K562 (cell line): ENCODE data around the gene ABHD10. TPM values are rescaled to one million over a fixed set of nuclear protein-coding genes. Genes with fewer than 3 reads are reported as not detected.

ENCODE experiments used
- ATAC-seq: fragments of 200-7000 bp; cut with Tn5 transposase; 3 replicates; pipeline ENCODE4 v1.9.1; 2020; ENCODE audit warnings: moderate library complexity
- BruUV-seq: library from RNA; stranded (reverse); fragments of 400-500 nt; replicated peaks from 2 replicates; lab custom pipeline; 2021; lab: Mats Ljungman, UMichigan
- CTCF ChIA-PET: fragments of 300-600 bp; formaldehyde crosslinking; extraction: SDS; loops from one replicate; lab custom pipeline; 2021; ENCODE audit warnings: low intra/inter-chr PET ratio; lab: Yijun Ruan, JAX
- POLR2A ChIA-PET: fragments of 300-600, 350-650 bp; sonication (Branson Sonifier 250); formaldehyde crosslinking; extraction: SDS; loops from one replicate; lab custom pipeline; 2021; ENCODE audit warnings: antibody characterized with exemption, inconsistent platforms; lab: Yijun Ruan, JAX
- DNase-seq, 4 experiments: peaks; one replicate each; pipeline versions ENCODE4 v3.0.0 to v3.0.0-alpha.2; 2011 to 2018; ENCODE audit warnings: low spot score in 3 of 4, mixed read lengths in 3 of 4; ENCODE audit errors: extremely low read depth in 1 of 4
- FAIRE-seq: peaks from 2 replicates; lab custom pipeline; 2011; peaks lifted over from hg19 to GRCh38; lab: Jason Lieb, UNC
- H2AFZ ChIP-seq: 2 replicates; pipeline ENCODE4 v1.6.0; 2011; ENCODE audit warnings: low read depth, low read length, control low read depth, inconsistent platforms
- H3K27ac ChIP-seq: fragments of 200-600 bp; 3 replicates; pipeline ENCODE4 v1.8.0; 2011; ENCODE audit warnings: low read depth, mild to moderate bottlenecking, control low read depth, inconsistent platforms, low read length, moderate library complexity, mixed read lengths; ENCODE audit errors: extremely low read depth
- H3K27me3 ChIP-seq, 2 experiments: fragments of 300-600 bp in 1 of 2; 2 replicates in 1 of 2; 3 replicates in 1 of 2; pipeline versions ENCODE4 v1.6.0 to v1.8.0; 2011; ENCODE audit warnings: inconsistent platforms in 2 of 2, low read length in 2 of 2, mild to moderate bottlenecking in 1 of 2, mixed read lengths in 1 of 2, moderate library complexity in 1 of 2; ENCODE audit not compliant: control insufficient read depth in 2 of 2, insufficient read depth in 2 of 2
- H3K36me3 ChIP-seq: fragments of 300-600 bp; 3 replicates; pipeline ENCODE4 v1.8.0; 2011; ENCODE audit warnings: mild to moderate bottlenecking, low read length, inconsistent platforms; ENCODE audit not compliant: control insufficient read depth, insufficient read depth
- H3K4me1 ChIP-seq, 2 experiments: fragments of 200-600 bp in 1 of 2; replicated peaks in 1 of 2; 2 replicates in 1 of 2; 3 replicates in 1 of 2; pipeline versions ENCODE4 v1.5.1 to v1.8.0; 2011; ENCODE audit warnings: inconsistent platforms in 2 of 2, low read length in 2 of 2, mild to moderate bottlenecking in 1 of 2, mixed read lengths in 1 of 2, moderate library complexity in 1 of 2; ENCODE audit not compliant: control insufficient read depth in 2 of 2, insufficient read depth in 2 of 2
- H3K4me2 ChIP-seq: 2 replicates; pipeline ENCODE4 v1.6.1; 2011; ENCODE audit warnings: low read length, control low read depth, inconsistent platforms, mixed read lengths; ENCODE audit not compliant: insufficient read depth
- H3K4me3 ChIP-seq: fragments of 200-600 bp; sonication (generic), shearing (Covaris generic); 2 replicates; pipeline ENCODE4 v1.5.1; 2016; ENCODE audit warnings: control low read depth, inconsistent platforms
- H3K79me2 ChIP-seq: fragments of 200-600 bp; 3 replicates; pipeline ENCODE4 v1.8.0; 2011; ENCODE audit warnings: low read length, inconsistent platforms; ENCODE audit not compliant: control insufficient read depth, insufficient read depth
- H3K9ac ChIP-seq, 2 experiments: 2 replicates each; pipeline versions ENCODE4 v1.6.0 to v1.6.1; 2011; ENCODE audit warnings: low read depth in 2 of 2, low read length in 2 of 2, control low read depth in 1 of 2, inconsistent platforms in 1 of 2, mild to moderate bottlenecking in 1 of 2, mixed read lengths in 1 of 2; ENCODE audit not compliant: insufficient read depth in 1 of 2
- H3K9me1 ChIP-seq: one replicate; pipeline ENCODE4 v1.6.0; 2011; ENCODE audit warnings: inconsistent platforms, mild to moderate bottlenecking, low read length, moderate library complexity; ENCODE audit not compliant: control insufficient read depth, insufficient read depth
- H3K9me3 ChIP-seq: replicated peaks from 2 replicates; pipeline ENCODE4 v1.5.1; 2011; ENCODE audit warnings: low read depth, low read length, inconsistent platforms; ENCODE audit not compliant: control insufficient read depth, insufficient read depth
- H4K20me1 ChIP-seq: replicated peaks from 2 replicates; pipeline ENCODE4 v1.6.1; 2011; ENCODE audit warnings: low read length, inconsistent platforms, mixed read lengths; ENCODE audit not compliant: control insufficient read depth, insufficient read depth
- CSDE1 ChIP-seq, 2 experiments: fragments of 450-650 bp; IDR thresholded peaks; 2 replicates each; pipeline ENCODE4 v1.6.1; 2016; ENCODE audit warnings: mild to moderate bottlenecking in 1 of 2
- DPF2 ChIP-seq: fragments of 450-650 bp; IDR thresholded peaks from 2 replicates; pipeline ENCODE4 v1.6.1; 2016
- FOXP4 ChIP-seq: sonication (generic); formaldehyde crosslinking; IDR thresholded peaks from 2 replicates; pipeline ENCODE4 v1.8.0; 2022; ENCODE audit warnings: mild to moderate bottlenecking, missing genetic modification reagents, borderline replicate concordance
- MAZ ChIP-seq, 2 experiments: fragments of 450-650 bp in 1 of 2; sonication (generic) in 1 of 2; formaldehyde crosslinking; IDR thresholded peaks in 1 of 2; conservative IDR thresholded peaks in 1 of 2; 2 replicates each; pipeline versions ENCODE4 v1.4.0 to v1.5.0; 2020; ENCODE audit warnings: mild to moderate bottlenecking in 1 of 2, missing genetic modification reagents in 1 of 2
- MTA3 ChIP-seq: fragments of 450-650 bp; formaldehyde crosslinking; IDR thresholded peaks from 2 replicates; pipeline ENCODE4 v1.6.1; 2017; ENCODE audit warnings: mild to moderate bottlenecking, borderline replicate concordance
- TAF1 ChIP-seq: IDR thresholded peaks from 2 replicates; pipeline ENCODE4 v1.6.1; 2011; ENCODE audit warnings: mild to moderate bottlenecking, low read length, moderate library complexity; ENCODE audit not compliant: insufficient read depth, control insufficient read depth, severe bottlenecking; ENCODE audit errors: extremely low read depth
- U2AF2 ChIP-seq: fragments of 200-400 bp; formaldehyde crosslinking; optimal IDR thresholded peaks from 2 replicates; pipeline ENCODE3; 2017; ENCODE audit warnings: low read depth, mild to moderate bottlenecking, low read length
- ZNF282 ChIP-seq: sonication (generic); formaldehyde crosslinking; IDR thresholded peaks from 2 replicates; pipeline ENCODE4 v1.8.1; 2023; ENCODE audit warnings: missing genetic modification reagents
- WGBS: fragments of 100-300 bp; shearing (Covaris generic); methylation state at CpG from one replicate; pipeline ENCODE4 v1.1.6; 2016; ENCODE audit warnings: low coverage, mixed read lengths; ENCODE audit not compliant: insufficient coverage; ENCODE audit errors: missing lambda C conversion rate; 5-methylcytosine and 5-hydroxymethylcytosine counted together
- in situ Hi-C: fragments of 300-500 bp; cut with MboI; formaldehyde crosslinking; loops from 4 replicates; pipeline ENCODE4 v1.15.0; 2018; ENCODE audit warnings: inconsistent platforms, mixed read lengths
- intact Hi-C: fragments of 100-400 bp; cut with micrococcal nuclease; formaldehyde crosslinking; loops from 2 replicates; pipeline ENCODE4 v1.14.2; 2022
- polyA plus RNA-seq, 8 experiments: library from polyadenylated mRNA; depleted of rRNA in 4 of 8; stranded (reverse) in 5 of 8; unstranded in 3 of 8; fragments of >200 nt; fragmentation: Nextera tagmentation in 2 of 8; fragmentation: Illumina TruSeq in 1 of 8; extraction: Ambion mirVana in 2 of 8; extraction: Trizol in 1 of 8; gene quantifications; 2 replicates each; pipeline versions ENCODE4 v1.2.1 to v1.2.3, GENCODE V29; 2011 to 2014; ENCODE audit warnings: inconsistent platforms in 1 of 8, missing spikeins in 1 of 8
- total RNA-seq, 7 experiments: library from RNA; depleted of rRNA in 6 of 7; stranded (reverse); fragments of >200 nt in 6 of 7; fragmentation: Illumina TruSeq in 2 of 7; extraction: Trizol in 2 of 7; gene quantifications; 2 replicates each; pipeline versions ENCODE4 v1.2.1 to v1.2.3, GENCODE V29; 2011 to 2021; ENCODE audit warnings: low replicate concordance in 1 of 7
- TF ChIP-seq, protein P1 (sequence below): fragments of 450-650 bp; IDR thresholded peaks from 2 replicates; pipeline ENCODE4 v1.6.1; 2016; ENCODE audit warnings: low read depth, mild to moderate bottlenecking, moderate library complexity

Gene ABHD10
- total and polyA plus RNA-seq, 9 of the 15 experiments (the other 6 are each of a cell fraction or from before 2014, with no cell fraction given): 6.1 to 29.5 (median 11.5) TPM

GRCh38 chr3:111956449-111956848 is 22.4 kb upstream of the ABHD10 start:
- no peaks in the 10 kb centered on the region for H3K79me2 ChIP-seq
- no peak for ATAC-seq
- ChIA-PET POLR2A (no interaction called here), CTCF (no interaction called here)
- DNase-seq: no peak
- no peaks in the 10 kb centered on the region for H3K9me1 ChIP-seq
- no peak overlapping the region for H3K27ac ChIP-seq
- FAIRE-seq: no peak
- no peak for TF ChIP-seq TAF1
- TF ChIP-seq FOXP4 (CRISPR knock-in tag): no peak
- no peak for TF ChIP-seq ZNF282
- TF ChIP-seq U2AF2: no peak
- TF ChIP-seq MAZ (CRISPR knock-in tag; conservative IDR thresholded peaks at IDR 0.05 in 1 of 2, IDR thresholded peaks at IDR 0.05 in 1 of 2): no peak
- TF ChIP-seq, protein P1, sequence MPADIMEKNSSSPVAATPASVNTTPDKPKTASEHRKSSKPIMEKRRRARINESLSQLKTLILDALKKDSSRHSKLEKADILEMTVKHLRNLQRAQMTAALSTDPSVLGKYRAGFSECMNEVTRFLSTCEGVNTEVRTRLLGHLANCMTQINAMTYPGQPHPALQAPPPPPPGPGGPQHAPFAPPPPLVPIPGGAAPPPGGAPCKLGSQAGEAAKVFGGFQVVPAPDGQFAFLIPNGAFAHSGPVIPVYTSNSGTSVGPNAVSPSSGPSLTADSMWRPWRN: no peak
- TF ChIP-seq DPF2: no peak
- no peak for TF ChIP-seq CSDE1 (IDR thresholded peaks at IDR 0.05)
- TF ChIP-seq MTA3: no peak
- no peaks in the 10 kb centered on the region for H3K36me3 ChIP-seq
- BruUV-seq: no TSS peak
- no peaks in the 10 kb centered on the region for H3K9me3 ChIP-seq
- H3K4me2 ChIP-seq: no peak overlapping the region
- H4K20me1 ChIP-seq: no peaks in the 10 kb centered on the region
- no peaks in the 10 kb centered on the region for H3K4me1 ChIP-seq
- 0 out of 5 replicates have a peak, but pooled peaks cover 0 to 6% of the 10 kb centered on the region in 2 experiments for H3K27me3 ChIP-seq
- H3K4me3 ChIP-seq: no peak overlapping the region
- 0% methylated on average over 2 of the region's 3 CpGs for WGBS
- intact Hi-C loops (no loop called here), in situ Hi-C loops (no loop called here)
- no peak overlapping the region for H3K9ac ChIP-seq
- H2AFZ ChIP-seq: no peak overlapping the region
